Activated naive CD8-positive, alpha-beta T cell treated with anti-CD3 and anti-CD28 coated beads, Interleukin-2, amount 10 ng/mL, durations not matched to agents 7 days and 5 days (primary cell): ENCODE data around the gene COL28A1. TPM values are rescaled to one million over a fixed set of nuclear protein-coding genes. Genes with fewer than 3 reads are reported as not detected.

Experiments used
- total RNA-seq, 2 experiments: library from RNA; stranded (reverse); gene quantifications; one replicate each; pipeline ENCODE4 v1.2.3, GENCODE V29; 2021

The COL28A1 gene
- total RNA-seq, 2 experiments from 2014 or later = not detected

Other genes with a start within 250 kb of the COL28A1 start
- gene MIOS, start 31.0 kb upstream of the COL28A1 start, total RNA-seq = 10 to 100 TPM; 42.0 to 42.1 TPM
- gene UMAD1, start 104.9 kb upstream of the COL28A1 start, total RNA-seq = 10 to 100 TPM; 14.4 to 18.4 TPM
- gene RPA3, start 182.7 kb upstream of the COL28A1 start, total RNA-seq = 100 to 1,000 TPM in 1 of 2 experiments, 10 to 100 TPM in 1; 89.5 to 101 TPM